Measurements from ENCODE around the gene SLC8A2.

Gene SLC8A2

DNA sequence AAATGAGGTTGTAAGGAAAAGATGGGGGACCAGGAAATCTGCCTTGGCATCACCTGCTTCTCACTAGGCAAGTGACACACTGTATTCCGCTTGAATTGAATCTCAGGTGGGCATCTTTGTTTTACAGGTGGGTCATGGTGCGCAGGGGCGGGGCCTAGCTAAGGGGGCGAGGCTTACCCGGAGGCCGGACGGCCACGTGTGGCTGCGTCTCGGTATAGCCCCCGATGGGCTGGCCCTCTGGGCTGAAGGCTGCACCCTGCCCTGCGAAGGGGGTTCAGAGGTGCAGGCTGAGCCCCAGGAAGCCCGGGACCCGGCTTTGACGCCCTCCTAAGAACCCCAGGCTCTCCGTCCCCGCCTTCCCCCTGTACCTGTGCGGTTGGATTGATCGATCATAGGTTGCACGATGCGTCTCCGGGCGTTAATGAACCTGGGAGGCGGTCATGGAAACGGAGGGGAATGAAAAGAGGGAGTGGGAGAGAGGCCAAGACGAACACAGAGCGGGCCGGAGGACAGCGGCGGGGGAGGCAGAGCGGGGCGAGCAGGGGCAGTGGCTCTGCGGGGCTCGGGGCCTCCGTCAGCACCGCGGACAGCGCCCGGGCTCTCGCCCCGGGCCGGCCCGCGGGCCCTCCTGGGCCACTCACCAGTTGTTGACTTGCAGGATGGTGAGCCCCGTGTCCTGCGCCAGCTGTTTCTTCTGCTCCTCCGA lies 64.8 kb downstream of the SLC8A2 start:
- Histone ChIP-seq H3K4me1 (ENCODE audit: control insufficient read depth, insufficient read depth, low read length, poor library complexity, severe bottlenecking) (peaks cover 3% of the 10 kb centered on the region), H3K27ac (ENCODE audit: low read depth, low read length, severe bottlenecking) (no peak overlapping the region), H3K9me3 (ENCODE audit: control insufficient read depth, low read length) (no peaks in the 10 kb centered on the region), H3K4me3 (ENCODE audit: extremely low read depth, insufficient read depth, low read length, poor library complexity, severe bottlenecking) (no peak overlapping the region), H3K36me3 (ENCODE audit: control insufficient read depth, insufficient read depth, low read length) (peaks cover 58% of the 10 kb centered on the region)
- WGBS, 2 experiments (ENCODE audit: insufficient coverage in 2 of 2) = 57 to 60% methylated on average over 33 to 40 of the region's 47 CpGs

DNA sequence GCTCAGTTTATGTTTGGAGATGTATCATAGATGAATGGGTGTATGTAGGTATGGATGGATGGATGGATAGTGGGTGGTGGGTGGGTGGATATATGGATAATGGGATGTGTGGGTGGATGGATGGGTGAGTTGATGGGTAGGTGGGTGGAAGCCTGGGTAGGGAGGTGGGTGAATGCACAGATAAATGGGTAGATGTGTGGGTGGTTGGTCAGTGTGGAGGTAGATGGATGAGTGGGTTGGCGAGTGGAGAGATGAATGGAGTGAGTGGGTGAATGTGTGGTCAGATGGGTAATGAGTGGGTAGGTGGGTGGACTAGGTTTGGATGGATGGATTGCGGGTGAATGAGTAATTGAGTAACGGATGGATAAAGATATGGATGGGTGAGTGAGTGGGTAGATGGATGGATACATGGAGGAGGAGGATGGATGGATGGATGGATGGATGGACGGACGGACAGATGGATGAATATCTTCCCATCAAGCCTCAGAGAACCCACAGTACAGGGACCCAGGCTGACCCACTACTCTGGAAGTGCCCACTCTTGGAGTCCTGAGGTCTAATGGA lies 65.8 kb downstream of the SLC8A2 start:
- Histone ChIP-seq H3K27ac (ENCODE audit: low read depth, low read length, severe bottlenecking) (no peak overlapping the region), H3K4me3 (ENCODE audit: extremely low read depth, insufficient read depth, low read length, poor library complexity, severe bottlenecking) (no peak overlapping the region), H3K4me1 (ENCODE audit: control insufficient read depth, insufficient read depth, low read length, poor library complexity, severe bottlenecking) (peaks cover 3% of the 10 kb centered on the region), H3K9me3 (ENCODE audit: control insufficient read depth, low read length) (no peaks in the 10 kb centered on the region), H3K36me3 (ENCODE audit: control insufficient read depth, insufficient read depth, low read length) (peaks cover 56% of the 10 kb centered on the region)
- WGBS, 2 experiments (ENCODE audit: insufficient coverage in 2 of 2) = 96 to 100% methylated on average over 3 of the region's 5 CpGs

DNA sequence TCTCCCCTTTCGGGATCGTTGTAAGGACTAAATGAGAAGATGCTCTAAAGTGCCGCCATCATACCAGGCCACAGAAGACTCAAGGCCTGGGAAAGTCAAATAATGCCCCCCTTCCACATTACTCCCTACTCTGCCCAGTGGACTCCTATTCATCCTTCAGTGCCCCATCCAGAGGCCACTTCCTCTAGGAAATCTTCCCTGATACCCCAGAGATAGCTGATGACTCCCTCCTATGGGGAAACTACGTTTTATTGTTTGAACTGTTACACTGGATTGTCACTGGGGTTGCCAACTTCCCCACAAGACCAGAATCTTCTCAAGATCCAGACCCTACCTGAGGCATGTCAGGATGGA lies 66.5 kb downstream of the SLC8A2 start:
- WGBS, 2 experiments (ENCODE audit: insufficient coverage in 2 of 2) = 100% methylated on average over 1 to 2 of the region's 4 CpGs
- Histone ChIP-seq H3K9me3 (ENCODE audit: control insufficient read depth, low read length) (no peaks in the 10 kb centered on the region), H3K4me1 (ENCODE audit: control insufficient read depth, insufficient read depth, low read length, poor library complexity, severe bottlenecking) (peaks cover 3% of the 10 kb centered on the region), H3K36me3 (ENCODE audit: control insufficient read depth, insufficient read depth, low read length) (peaks cover 56% of the 10 kb centered on the region), H3K27ac (ENCODE audit: low read depth, low read length, severe bottlenecking) (no peak overlapping the region), H3K4me3 (ENCODE audit: extremely low read depth, insufficient read depth, low read length, poor library complexity, severe bottlenecking) (no peak overlapping the region)

DNA sequence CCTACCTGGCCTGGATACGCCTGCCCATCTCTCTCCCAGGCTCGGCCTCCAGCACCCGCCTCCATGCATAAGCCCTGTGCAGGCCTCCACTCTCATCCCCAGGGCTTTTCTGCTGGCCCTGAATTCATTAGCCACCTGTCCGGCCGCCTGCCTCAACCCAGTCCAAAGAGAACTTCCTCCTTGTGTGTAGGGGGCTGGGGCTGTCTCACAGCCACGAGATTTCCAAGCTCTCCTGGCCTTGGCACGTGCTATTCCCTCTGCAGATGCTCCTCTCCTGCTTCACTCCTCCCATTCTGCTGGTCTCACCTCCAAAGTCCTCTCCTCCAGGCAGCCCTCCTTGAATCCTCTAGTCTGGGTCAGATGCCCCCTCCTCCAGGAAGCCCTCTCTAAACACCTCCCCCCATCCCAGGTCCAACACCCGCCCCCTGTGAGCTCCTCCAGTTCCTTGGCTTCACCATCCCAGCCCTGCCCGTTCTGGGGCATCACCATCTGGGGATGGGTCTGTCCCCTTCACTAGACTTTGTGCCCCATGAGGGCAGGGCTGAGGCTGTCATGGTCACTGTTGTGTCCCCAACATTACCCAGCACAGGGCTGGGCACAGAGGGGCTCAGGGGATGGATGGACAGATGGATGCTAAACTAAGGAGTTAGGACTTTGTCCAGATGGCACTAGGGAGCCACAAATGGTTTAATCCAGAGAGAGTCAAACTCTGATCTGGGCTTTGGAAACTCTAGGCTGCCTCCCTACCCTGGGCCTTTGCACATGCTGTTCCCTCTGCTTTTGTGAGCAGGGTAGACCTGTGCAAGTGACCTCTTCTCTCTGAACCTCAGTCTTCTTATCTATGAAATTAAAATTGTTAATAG lies 67.1 kb downstream of the SLC8A2 start:
- Histone ChIP-seq H3K9me3 (ENCODE audit: control insufficient read depth, low read length) (no peaks in the 10 kb centered on the region), H3K4me3 (ENCODE audit: extremely low read depth, insufficient read depth, low read length, poor library complexity, severe bottlenecking) (no peak overlapping the region), H3K36me3 (ENCODE audit: control insufficient read depth, insufficient read depth, low read length) (peaks cover 56% of the 10 kb centered on the region), H3K4me1 (ENCODE audit: control insufficient read depth, insufficient read depth, low read length, poor library complexity, severe bottlenecking) (peaks cover 3% of the 10 kb centered on the region), H3K27ac (ENCODE audit: low read depth, low read length, severe bottlenecking) (no peak overlapping the region)
- WGBS, 2 experiments (ENCODE audit: insufficient coverage in 2 of 2) = 90 to 91% methylated on average over 2 to 5 of the region's 9 CpGs

DNA sequence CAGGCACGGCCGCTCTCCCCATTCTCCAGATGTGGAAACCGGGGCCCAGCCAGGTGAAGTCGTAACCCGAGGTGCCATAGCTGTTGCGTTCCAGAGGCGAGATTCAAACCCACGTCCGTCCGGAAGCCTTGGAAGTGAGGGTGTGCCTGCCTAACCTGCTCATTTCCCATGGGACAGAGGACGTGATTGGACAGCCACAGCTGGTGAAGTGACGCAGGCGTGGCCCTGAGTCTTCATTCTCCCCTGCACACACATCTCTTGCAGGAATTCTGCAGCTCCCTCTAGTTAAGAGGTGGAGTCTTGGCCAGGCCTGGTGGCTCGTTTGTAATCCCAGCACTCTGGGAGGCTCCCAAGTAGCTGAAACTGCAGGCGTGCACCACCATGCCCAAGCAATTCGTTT lies 69.2 kb downstream of the SLC8A2 start:
- Histone ChIP-seq H3K4me3 (ENCODE audit: extremely low read depth, insufficient read depth, low read length, poor library complexity, severe bottlenecking) (no peak overlapping the region), H3K27ac (ENCODE audit: low read depth, low read length, severe bottlenecking) (no peak overlapping the region), H3K36me3 (ENCODE audit: control insufficient read depth, insufficient read depth, low read length) (peaks cover 42% of the 10 kb centered on the region), H3K4me1 (ENCODE audit: control insufficient read depth, insufficient read depth, low read length, poor library complexity, severe bottlenecking) (peaks cover 9% of the 10 kb centered on the region), H3K9me3 (ENCODE audit: control insufficient read depth, low read length) (no peaks in the 10 kb centered on the region)
- WGBS, 2 experiments (ENCODE audit: insufficient coverage in 2 of 2) = 92 to 95% methylated on average over 14 to 16 of the region's 16 CpGs

DNA sequence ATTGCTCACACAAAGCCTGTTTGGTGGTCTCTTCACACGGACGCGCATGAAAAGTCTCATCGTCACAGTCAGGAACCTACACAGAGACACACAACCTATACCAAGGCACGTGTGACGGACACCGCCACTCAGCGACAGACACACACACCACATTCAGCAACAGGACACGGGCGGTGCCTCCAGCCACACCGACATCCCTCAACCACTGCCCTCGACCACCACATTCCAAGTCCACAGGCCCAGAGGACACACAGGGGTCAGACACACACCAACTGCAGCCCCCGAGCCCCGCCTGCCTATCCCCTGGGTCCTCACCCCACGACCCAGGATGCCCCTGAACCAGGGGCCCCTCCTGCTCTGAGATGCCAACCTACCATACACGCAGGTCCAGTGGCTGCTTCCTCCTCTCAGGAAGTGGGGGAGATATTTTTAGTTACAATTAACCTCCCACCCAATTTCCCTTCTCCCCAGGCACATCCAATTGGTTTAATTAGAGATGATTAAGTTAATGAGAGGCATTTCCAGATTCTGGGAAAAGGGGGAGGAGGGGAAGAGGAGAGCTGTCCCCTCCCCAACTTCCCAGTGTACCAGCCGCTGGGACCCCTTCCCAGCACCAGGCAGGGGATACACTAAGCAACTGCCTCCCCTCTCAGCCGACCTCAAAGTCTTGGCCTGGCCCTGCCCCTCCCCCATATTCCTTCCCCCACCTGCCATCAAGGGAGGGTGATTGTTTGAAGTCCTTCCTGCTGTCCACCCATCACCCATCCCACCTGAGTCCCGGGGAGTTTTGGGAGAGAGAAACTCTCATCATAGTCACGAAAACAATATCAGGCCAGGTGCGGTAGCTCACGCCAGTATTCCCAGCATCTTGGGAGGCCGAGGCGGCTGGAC lies 72.7 kb downstream of the SLC8A2 start:
- Histone ChIP-seq H3K27ac (ENCODE audit: low read depth, low read length, severe bottlenecking) (no peak overlapping the region), H3K4me1 (ENCODE audit: control insufficient read depth, insufficient read depth, low read length, poor library complexity, severe bottlenecking) (peaks cover 6% of the 10 kb centered on the region), H3K36me3 (ENCODE audit: control insufficient read depth, insufficient read depth, low read length) (peaks cover 12% of the 10 kb centered on the region), H3K4me3 (ENCODE audit: extremely low read depth, insufficient read depth, low read length, poor library complexity, severe bottlenecking) (no peak overlapping the region), H3K9me3 (ENCODE audit: control insufficient read depth, low read length) (no peaks in the 10 kb centered on the region)
- 40 to 46% methylated on average over 11 to 16 of the region's 24 CpGs for WGBS, 2 experiments (ENCODE audit: insufficient coverage in 2 of 2)

DNA sequence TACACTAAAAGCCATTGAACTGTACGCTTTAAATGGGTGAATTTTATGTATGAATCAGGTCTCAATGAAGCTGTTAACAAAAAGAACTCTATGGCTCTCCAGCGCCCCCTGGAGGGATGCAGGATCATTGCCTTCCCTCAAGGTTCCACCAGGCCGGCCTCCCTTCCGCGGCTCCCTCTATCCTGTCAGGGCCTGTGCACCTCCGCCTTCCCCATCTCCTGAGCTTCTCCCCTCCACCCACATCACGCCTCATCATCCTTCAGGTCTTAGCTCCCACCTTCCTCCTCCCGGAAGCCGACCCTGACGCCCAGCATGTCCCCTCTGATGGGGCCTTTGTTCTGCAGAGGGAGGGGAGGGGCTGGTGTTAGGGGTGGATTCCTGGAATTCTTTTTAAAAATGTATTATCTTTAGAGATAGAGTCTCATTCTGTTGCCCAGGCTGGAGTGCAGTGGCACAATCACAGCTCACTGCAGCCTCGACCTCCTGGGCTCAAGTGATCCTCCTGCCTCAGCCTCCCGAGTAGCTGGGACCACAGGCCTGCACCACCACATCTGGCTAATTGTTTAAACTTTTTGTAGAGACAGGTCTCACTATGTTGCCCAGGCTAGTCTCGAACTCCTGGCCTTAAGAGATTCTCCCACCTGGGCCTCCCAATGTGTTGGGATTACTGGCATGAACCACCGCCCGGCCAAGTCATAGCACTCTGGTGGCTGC lies 80.0 kb downstream of the SLC8A2 start:
- Histone ChIP-seq H3K4me3 (ENCODE audit: extremely low read depth, insufficient read depth, low read length, poor library complexity, severe bottlenecking) (no peak overlapping the region), H3K36me3 (ENCODE audit: control insufficient read depth, insufficient read depth, low read length) (no peaks in the 10 kb centered on the region), H3K4me1 (ENCODE audit: control insufficient read depth, insufficient read depth, low read length, poor library complexity, severe bottlenecking) (no peaks in the 10 kb centered on the region), H3K9me3 (ENCODE audit: control insufficient read depth, low read length) (no peaks in the 10 kb centered on the region), H3K27ac (ENCODE audit: low read depth, low read length, severe bottlenecking) (no peak overlapping the region)
- 41 to 48% methylated on average over 9 to 11 of the region's 15 CpGs for WGBS, 2 experiments (ENCODE audit: insufficient coverage in 2 of 2)

DNA sequence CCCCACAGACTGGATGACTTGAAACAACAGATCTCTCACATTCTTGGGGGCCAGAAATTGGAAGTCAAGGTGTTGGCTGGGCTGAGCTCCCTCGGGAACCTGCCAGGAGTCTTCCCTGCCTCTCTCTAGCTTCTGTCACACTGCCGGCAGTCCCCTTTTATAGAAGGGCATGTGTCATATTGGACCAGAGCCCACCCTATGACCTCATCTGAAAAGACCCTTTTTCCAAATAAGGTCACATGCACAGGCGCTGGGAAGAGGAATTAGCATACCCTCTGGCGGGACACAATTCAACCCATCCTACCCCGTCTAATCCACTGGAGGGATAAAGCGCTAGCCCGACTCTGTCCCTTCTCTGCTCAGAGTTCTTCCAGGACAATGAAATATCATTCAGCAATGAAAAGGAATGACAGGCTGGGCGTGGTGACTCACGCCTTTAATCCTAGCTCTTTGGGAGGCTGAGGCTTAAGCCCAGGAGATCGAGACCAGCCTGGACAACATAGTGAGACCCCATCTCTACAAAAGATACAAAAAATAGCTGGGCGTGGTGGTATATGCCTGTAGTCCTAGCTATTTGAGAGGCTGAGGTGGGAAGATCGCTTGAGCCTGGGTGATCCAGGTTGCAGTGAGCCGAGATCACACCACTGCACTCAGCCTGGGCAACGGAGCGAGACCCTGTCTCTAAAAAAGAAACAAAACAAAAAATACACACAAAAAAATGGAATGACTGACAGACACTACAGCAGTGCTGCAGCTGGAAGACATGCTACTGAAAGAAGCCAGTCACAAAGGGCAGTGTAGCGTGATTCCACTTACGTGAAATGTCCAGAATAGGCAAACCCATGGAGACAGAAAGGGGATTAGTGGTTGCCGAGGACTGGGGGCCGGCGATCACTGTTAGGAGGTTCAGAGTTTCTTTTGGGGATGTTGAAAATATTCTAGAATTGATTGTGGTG lies 80.9 kb downstream of the SLC8A2 start:
- WGBS, 2 experiments (ENCODE audit: insufficient coverage in 2 of 2) = 91 to 94% methylated on average over 11 to 14 of the region's 20 CpGs
- Histone ChIP-seq H3K4me1 (ENCODE audit: control insufficient read depth, insufficient read depth, low read length, poor library complexity, severe bottlenecking) (no peaks in the 10 kb centered on the region), H3K9me3 (ENCODE audit: control insufficient read depth, low read length) (no peaks in the 10 kb centered on the region), H3K4me3 (ENCODE audit: extremely low read depth, insufficient read depth, low read length, poor library complexity, severe bottlenecking) (no peak overlapping the region), H3K36me3 (ENCODE audit: control insufficient read depth, insufficient read depth, low read length) (no peaks in the 10 kb centered on the region), H3K27ac (ENCODE audit: low read depth, low read length, severe bottlenecking) (no peak overlapping the region)

DNA sequence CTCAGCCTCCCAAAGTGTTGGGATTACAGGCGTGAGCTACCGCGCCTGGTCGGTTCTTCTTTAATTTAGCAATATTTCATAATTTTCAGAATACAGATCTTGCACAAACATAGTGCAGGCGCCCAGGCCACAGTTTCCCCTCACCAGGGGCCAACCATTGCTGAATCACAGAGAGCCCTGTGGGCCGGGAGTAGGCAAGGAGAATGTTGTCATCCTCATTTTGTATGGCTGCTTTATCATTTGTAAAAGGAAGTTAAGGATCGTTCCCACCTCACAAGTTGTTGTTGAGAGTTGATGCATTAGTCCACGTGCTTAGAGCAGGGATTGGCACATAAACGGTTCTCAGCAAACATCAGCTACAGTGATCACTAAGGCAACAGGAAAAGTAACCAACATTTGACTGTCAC lies 82.5 kb downstream of the SLC8A2 start:
- Histone ChIP-seq H3K36me3 (ENCODE audit: control insufficient read depth, insufficient read depth, low read length) (no peaks in the 10 kb centered on the region), H3K9me3 (ENCODE audit: control insufficient read depth, low read length) (no peaks in the 10 kb centered on the region), H3K4me3 (ENCODE audit: extremely low read depth, insufficient read depth, low read length, poor library complexity, severe bottlenecking) (no peak overlapping the region), H3K27ac (ENCODE audit: low read depth, low read length, severe bottlenecking) (no peak overlapping the region), H3K4me1 (ENCODE audit: control insufficient read depth, insufficient read depth, low read length, poor library complexity, severe bottlenecking) (no peaks in the 10 kb centered on the region)
- 97 to 98% methylated on average over 8 of the region's 9 CpGs for WGBS, 2 experiments (ENCODE audit: insufficient coverage in 2 of 2)
